A549 (cell line): ENCODE data around the gene BOK. TPM values are rescaled to one million over a fixed set of nuclear protein-coding genes. Genes with fewer than 3 reads are reported as not detected.

Source experiments
- ATAC-seq, 2 experiments: fragments of 200-7000 bp in 1 of 2; fragments of >200 bp in 1 of 2; cut with Nextera tagmentation in 1 of 2; cut with Tn5 transposase in 1 of 2; 3 replicates each; pipeline versions ENCODE4 v1.8.0 to v1.9.1; 2018 to 2020; ENCODE audit warnings: mild to moderate bottlenecking in 1 of 2, moderate library complexity in 1 of 2
- CTCF ChIA-PET: fragments of 300-600 bp; sonication (Branson Sonifier 250); formaldehyde crosslinking; extraction: SDS; loops from one replicate; lab custom pipeline; 2021; ENCODE audit warnings: antibody characterized with exemption, inconsistent platforms; lab: Yijun Ruan, JAX
- POLR2A ChIA-PET: fragments of 350-600 bp; formaldehyde crosslinking; extraction: SDS; loops from one replicate; lab custom pipeline; 2021; ENCODE audit warnings: antibody characterized with exemption, inconsistent platforms; lab: Yijun Ruan, JAX
- DNase-seq, 2 experiments: peaks; one replicate each; pipeline versions ENCODE4 v3.0.0 to v3.0.0-alpha.2; 2011 to 2016; ENCODE audit warnings: low read depth in 1 of 2, low spot score in 1 of 2
- FAIRE-seq: peaks from 2 replicates; lab custom pipeline; 2011; peaks lifted over from hg19 to GRCh38; lab: Jason Lieb, UNC
- H3K27ac ChIP-seq, 2 experiments: fragments of >200 bp; sonication (Bioruptor Twin); formaldehyde crosslinking; 3 replicates each; pipeline ENCODE4 v1.5.1; 2016 to 2017
- H3K4me1 ChIP-seq: fragments of >200 bp; sonication (Bioruptor Twin); formaldehyde crosslinking; 3 replicates; pipeline ENCODE4 v1.6.1; 2016
- H3K4me2 ChIP-seq: fragments of >200 bp; sonication (Bioruptor Twin); formaldehyde crosslinking; 3 replicates; pipeline ENCODE4 v1.6.1; 2016
- H3K4me3 ChIP-seq: fragments of >200 bp; sonication (Bioruptor Twin); formaldehyde crosslinking; 3 replicates; pipeline ENCODE4 v1.5.1; 2016
- H3K9me3 ChIP-seq: fragments of >200 bp; sonication (Bioruptor Twin); formaldehyde crosslinking; 3 replicates; pipeline ENCODE4 v1.6.1; 2016
- EHMT2 ChIP-seq: fragments of 200-600 bp; sonication (generic); IDR thresholded peaks from 2 replicates; pipeline ENCODE4 v1.6.1; 2016; ENCODE audit warnings: antibody characterized with exemption, low read depth, mild to moderate bottlenecking, moderate library complexity
- ESRRA ChIP-seq: fragments of 150-350 bp; IDR thresholded peaks from 2 replicates; pipeline ENCODE4 v1.6.1; 2014; ENCODE audit warnings: mild to moderate bottlenecking, low read length, borderline replicate concordance
- FOSB ChIP-seq: fragments of 250-450 bp; sonication (Bioruptor Pico); IDR thresholded peaks from 2 replicates; pipeline ENCODE4 v1.5.0; 2020; ENCODE audit warnings: mild to moderate bottlenecking, moderate library complexity
- GATA3 ChIP-seq: IDR thresholded peaks from 2 replicates; pipeline ENCODE4 v1.6.1; 2012; ENCODE audit warnings: borderline replicate concordance
- HEYL ChIP-seq: fragments of 250-450 bp; sonication (Bioruptor Pico); IDR thresholded peaks from 2 replicates; pipeline ENCODE4 v1.8.0; 2021; ENCODE audit warnings: mild to moderate bottlenecking, moderate library complexity
- HOXA7 ChIP-seq: fragments of 250-450 bp; sonication (Bioruptor Pico); IDR thresholded peaks from 2 replicates; pipeline ENCODE4 v1.5.0; 2020; ENCODE audit warnings: mild to moderate bottlenecking, moderate library complexity
- HOXB5 ChIP-seq: fragments of 250-450 bp; sonication (Bioruptor Pico); IDR thresholded peaks from 2 replicates; pipeline ENCODE4 v1.5.0; 2020; ENCODE audit warnings: mild to moderate bottlenecking, moderate library complexity
- KDM5A ChIP-seq: fragments of 200-600 bp; sonication (generic); IDR thresholded peaks from 2 replicates; pipeline ENCODE4 v1.6.1; 2016; ENCODE audit warnings: antibody characterized with exemption, mild to moderate bottlenecking
- MAZ ChIP-seq: fragments of 150-350 bp; IDR thresholded peaks from 2 replicates; pipeline ENCODE4 v1.6.1; 2014; ENCODE audit warnings: antibody characterized with exemption, low read depth, low read length, borderline replicate concordance
- NFE2L2 ChIP-seq: fragments of 150-350 bp; conservative IDR thresholded peaks from 2 replicates; pipeline ENCODE4 v1.6.1; 2014; ENCODE audit warnings: low read length
- PHF8 ChIP-seq: fragments of 200-600 bp; sonication (generic); IDR thresholded peaks from 2 replicates; pipeline ENCODE4 v1.6.1; 2016; ENCODE audit warnings: low read depth, mild to moderate bottlenecking, antibody characterized with exemption, moderate library complexity, borderline replicate concordance
- POLR2AphosphoS2 ChIP-seq: conservative IDR thresholded peaks from 2 replicates; pipeline ENCODE4 v1.6.1; 2012; ENCODE audit warnings: low read length, improper control_type of control experiment, inconsistent platforms
- RAD21 ChIP-seq, 2 experiments: fragments of >200 bp in 1 of 2; sonication (Bioruptor Twin) in 1 of 2; formaldehyde crosslinking in 1 of 2; IDR thresholded peaks in 1 of 2; conservative IDR thresholded peaks in 1 of 2; 2 replicates in 1 of 2; 3 replicates in 1 of 2; pipeline ENCODE4 v1.6.1; 2012 to 2018; ENCODE audit warnings: inconsistent platforms in 1 of 2
- RARB ChIP-seq: fragments of 250-450 bp; sonication (Bioruptor Pico); IDR thresholded peaks from 2 replicates; pipeline ENCODE4 v1.8.0; 2021; ENCODE audit warnings: mild to moderate bottlenecking, moderate library complexity
- SMC3 ChIP-seq: fragments of >200 bp; sonication (Bioruptor Twin); formaldehyde crosslinking; IDR thresholded peaks from 3 replicates; pipeline ENCODE4 v1.6.1; 2018; ENCODE audit warnings: inconsistent platforms
- ZFP36 ChIP-seq: fragments of 450-650 bp; IDR thresholded peaks from 2 replicates; pipeline ENCODE4 v1.6.1; 2014; ENCODE audit warnings: borderline replicate concordance; ENCODE audit not compliant: partially characterized antibody
- ZNF302 ChIP-seq: fragments of 250-450 bp; sonication (Bioruptor Pico); IDR thresholded peaks from 2 replicates; pipeline ENCODE4 v1.9.0; 2021; ENCODE audit warnings: inconsistent platforms, mild to moderate bottlenecking, moderate library complexity
- ZSCAN20 ChIP-seq: fragments of 250-450 bp; sonication (Bioruptor Pico); IDR thresholded peaks from 2 replicates; pipeline ENCODE4 v1.8.0; 2022; ENCODE audit warnings: mild to moderate bottlenecking, moderate library complexity
- WGBS: methylation state at CpG from one replicate; pipeline ENCODE4 v1.1.6; 2017; ENCODE audit errors: missing lambda C conversion rate; 5-methylcytosine and 5-hydroxymethylcytosine counted together
- polyA plus RNA-seq, 4 experiments: library from polyadenylated mRNA; depleted of rRNA in 3 of 4; stranded (reverse); fragments of >200 nt; fragmentation: RNase III in 1 of 4; extraction: RNeasy Plus Mini Kit Qiagen cat#74134 plus additional on column Dnase treatment in 1 of 4; gene quantifications; 2 replicates in 3 of 4; 3 replicates in 1 of 4; pipeline ENCODE4 v1.2.3, GENCODE V29; 2011 to 2017
- TF ChIP-seq, protein P1 (sequence below): IDR thresholded peaks from 2 replicates; pipeline ENCODE4 v1.6.1; 2012
- TF ChIP-seq, protein P2 (sequence below): IDR thresholded peaks from 2 replicates; pipeline ENCODE4 v1.6.1; 2012; ENCODE audit warnings: low read depth, borderline replicate concordance
- TF ChIP-seq, protein P3 (sequence below): fragments of 200-600 bp; sonication (generic); IDR thresholded peaks from 2 replicates; pipeline ENCODE4 v1.6.1; 2016; ENCODE audit warnings: antibody characterized with exemption, mild to moderate bottlenecking, moderate library complexity

BOK gene
- polyA plus RNA-seq, 2 of the 4 experiments (the other 2 are of a cell fraction): 5.0 to 12.6 TPM

DNA sequence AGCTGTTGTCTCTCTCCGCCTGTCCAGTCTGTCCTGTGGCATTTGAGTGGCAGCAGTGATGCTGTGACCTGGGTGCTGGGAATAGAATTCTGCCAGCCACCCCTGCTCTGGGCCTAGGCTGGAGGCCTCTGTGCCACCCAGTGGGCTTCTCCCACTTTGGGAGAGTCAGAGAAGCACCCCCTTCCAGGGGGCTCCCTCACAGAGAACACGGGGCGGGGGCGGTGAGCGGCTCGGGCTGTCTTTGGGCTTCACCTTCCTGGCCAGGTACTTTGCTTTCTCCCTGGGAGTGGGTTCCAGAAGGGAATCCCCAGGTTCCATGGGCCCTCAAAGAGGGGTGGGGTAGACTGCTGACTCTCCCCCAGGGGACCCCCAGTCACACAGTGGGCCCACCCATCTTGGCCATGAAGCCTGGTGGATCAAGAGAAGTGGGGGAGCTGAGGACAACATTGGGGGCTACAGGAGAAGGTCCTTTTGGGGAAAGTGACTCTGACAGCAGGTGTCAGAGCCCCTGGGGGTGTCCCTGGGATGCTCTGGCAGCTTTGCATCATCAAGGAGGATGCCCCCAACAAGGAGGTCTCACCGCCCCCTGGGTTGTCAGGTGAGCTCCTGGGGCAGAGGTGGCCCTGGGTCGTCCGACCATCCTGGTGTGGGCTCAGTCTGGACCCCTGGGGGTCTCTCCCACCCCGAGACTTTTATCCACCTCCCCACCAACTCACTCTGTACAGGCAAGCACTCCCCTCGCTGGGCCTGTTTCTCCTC lies 18.8 kb upstream of the BOK start:
- Histone ChIP-seq H3K4me1 (peaks cover 7% of the 10 kb centered on the region; the same call in 2 of the 3 replicates), H3K9me3 (no peaks in the 10 kb centered on the region), H3K27ac (no peak overlapping the region), H3K4me3 (no peak overlapping the region), H3K4me2 (no peak overlapping the region)
- WGBS: 91% methylated on average over 8 of the region's 11 CpGs
- ChIA-PET POLR2A (no interaction called here), CTCF (interaction anchor here (0.7 kb wide), 1 partner anchor 58 kb away, joined by 3 read pairs; no protein-coding TSS in a partner anchor)
- no peak for TF ChIP-seq SMC3
- TF ChIP-seq GATA3: no peak
- TF ChIP-seq ZNF302 (CRISPR knock-in tag): no peak
- TF ChIP-seq FOSB (CRISPR knock-in tag): no peak
- no peak for TF ChIP-seq HEYL (CRISPR knock-in tag)
- no peak for TF ChIP-seq KDM5A
- TF ChIP-seq ESRRA: no peak
- no peak for TF ChIP-seq ZSCAN20 (CRISPR knock-in tag)
- no peak for TF ChIP-seq MAZ
- TF ChIP-seq, protein P1, sequence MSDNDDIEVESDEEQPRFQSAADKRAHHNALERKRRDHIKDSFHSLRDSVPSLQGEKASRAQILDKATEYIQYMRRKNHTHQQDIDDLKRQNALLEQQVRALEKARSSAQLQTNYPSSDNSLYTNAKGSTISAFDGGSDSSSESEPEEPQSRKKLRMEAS: no peak
- no peak for ATAC-seq
- no peak for FAIRE-seq
- no peak for DNase-seq

DNA sequence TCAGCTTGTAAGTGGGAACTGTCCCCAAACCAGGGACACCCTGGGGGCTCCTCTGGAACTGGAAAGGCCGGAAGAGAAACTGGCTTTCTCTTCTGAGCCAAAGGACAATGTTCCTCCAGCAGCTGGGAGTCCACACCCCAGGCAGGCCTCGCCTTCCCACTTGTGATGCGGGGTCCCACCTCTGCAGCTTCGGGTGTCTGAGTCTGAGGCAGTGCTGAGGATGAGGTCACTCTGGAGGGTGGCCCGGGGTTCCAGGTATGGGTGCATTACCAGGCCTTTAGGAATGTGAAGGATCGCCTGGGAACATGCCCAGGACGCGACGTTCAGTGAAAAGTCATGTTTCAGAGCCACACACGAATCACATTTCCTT lies 18.2 kb upstream of the BOK start:
- no peak overlapping the region for H3K27ac ChIP-seq
- ATAC-seq (no peak), FAIRE-seq (no peak), DNase-seq (no peak)
- peak overlapping the region; percentile 81 for H3K4me2 ChIP-seq
- peak overlapping the region; percentile 44 for H3K4me3 ChIP-seq
- POLR2A ChIA-PET: no interaction called here
- WGBS: 73% methylated on average over 7 of the region's 10 CpGs
- CTCF ChIA-PET: no interaction called here
- peaks cover 7% of the 10 kb centered on the region; the same call in 2 of the 3 replicates for H3K4me1 ChIP-seq
- H3K9me3 ChIP-seq: no peaks in the 10 kb centered on the region
- TF ChIP-seq HOXA7 (CRISPR knock-in tag): no peak

DNA sequence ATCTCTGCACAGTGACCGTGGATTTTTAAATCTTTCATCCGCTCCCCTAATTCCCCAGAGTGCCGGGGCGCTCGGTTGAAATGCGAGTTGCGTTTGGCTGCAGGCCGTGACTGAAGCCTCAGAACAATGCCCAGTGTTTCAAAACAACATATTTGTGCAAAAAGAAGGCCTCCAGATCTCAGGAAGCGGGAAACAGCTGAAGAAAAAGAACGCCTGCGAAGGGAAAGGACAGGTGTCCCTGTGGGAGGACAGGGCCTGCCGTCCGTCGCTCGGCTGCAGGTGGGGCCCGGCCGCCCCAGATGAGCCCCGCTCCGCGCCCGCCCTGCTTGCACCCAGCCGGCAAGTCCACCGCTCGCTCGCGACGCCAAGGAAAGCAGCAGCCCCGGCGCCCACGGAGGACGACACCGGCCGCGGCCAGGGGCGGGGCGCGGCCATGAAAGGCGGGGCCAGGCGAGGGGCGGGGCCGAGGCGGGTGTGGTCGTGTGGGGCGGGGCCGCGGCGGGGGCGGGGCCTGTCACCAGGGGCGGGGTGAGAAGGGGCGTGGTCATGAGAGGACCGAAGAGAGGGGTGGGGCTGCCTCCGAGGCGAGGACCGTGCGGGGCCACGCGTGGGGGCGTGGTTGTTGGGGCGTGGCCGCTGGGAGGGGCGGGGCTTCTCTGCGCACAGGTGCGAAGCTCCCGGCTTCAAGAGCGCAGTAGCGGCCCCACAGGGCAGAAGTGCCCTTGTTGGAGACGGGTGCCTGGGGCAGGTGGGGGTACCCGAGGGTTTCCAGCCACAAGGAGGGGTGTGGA lies 17.6 kb upstream of the BOK start:
- no peaks in the 10 kb centered on the region for H3K9me3 ChIP-seq
- H3K4me3 ChIP-seq: peak overlapping the region; percentile 44
- FAIRE-seq: no peak
- ATAC-seq: peak; percentile 54 to 77; a peak in 5 of 6 replicates
- TF ChIP-seq, protein P2, sequence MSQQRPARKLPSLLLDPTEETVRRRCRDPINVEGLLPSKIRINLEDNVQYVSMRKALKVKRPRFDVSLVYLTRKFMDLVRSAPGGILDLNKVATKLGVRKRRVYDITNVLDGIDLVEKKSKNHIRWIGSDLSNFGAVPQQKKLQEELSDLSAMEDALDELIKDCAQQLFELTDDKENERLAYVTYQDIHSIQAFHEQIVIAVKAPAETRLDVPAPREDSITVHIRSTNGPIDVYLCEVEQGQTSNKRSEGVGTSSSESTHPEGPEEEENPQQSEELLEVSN: peak; percentile 72
- no peak for TF ChIP-seq ESRRA
- TF ChIP-seq, protein P1: peak; percentile 72
- ChIA-PET CTCF (no interaction called here), POLR2A (no interaction called here)
- peaks cover 7% of the 10 kb centered on the region; the same call in 2 of the 3 replicates for H3K4me1 ChIP-seq
- peak; percentile 50 to 80 for DNase-seq
- H3K4me2 ChIP-seq: peak overlapping the region; percentile 81
- WGBS: 74% methylated on average over 17 of the region's 68 CpGs
- peak overlapping the region; percentile 38 to 50; a peak in 4 of 6 replicates for H3K27ac ChIP-seq

DNA sequence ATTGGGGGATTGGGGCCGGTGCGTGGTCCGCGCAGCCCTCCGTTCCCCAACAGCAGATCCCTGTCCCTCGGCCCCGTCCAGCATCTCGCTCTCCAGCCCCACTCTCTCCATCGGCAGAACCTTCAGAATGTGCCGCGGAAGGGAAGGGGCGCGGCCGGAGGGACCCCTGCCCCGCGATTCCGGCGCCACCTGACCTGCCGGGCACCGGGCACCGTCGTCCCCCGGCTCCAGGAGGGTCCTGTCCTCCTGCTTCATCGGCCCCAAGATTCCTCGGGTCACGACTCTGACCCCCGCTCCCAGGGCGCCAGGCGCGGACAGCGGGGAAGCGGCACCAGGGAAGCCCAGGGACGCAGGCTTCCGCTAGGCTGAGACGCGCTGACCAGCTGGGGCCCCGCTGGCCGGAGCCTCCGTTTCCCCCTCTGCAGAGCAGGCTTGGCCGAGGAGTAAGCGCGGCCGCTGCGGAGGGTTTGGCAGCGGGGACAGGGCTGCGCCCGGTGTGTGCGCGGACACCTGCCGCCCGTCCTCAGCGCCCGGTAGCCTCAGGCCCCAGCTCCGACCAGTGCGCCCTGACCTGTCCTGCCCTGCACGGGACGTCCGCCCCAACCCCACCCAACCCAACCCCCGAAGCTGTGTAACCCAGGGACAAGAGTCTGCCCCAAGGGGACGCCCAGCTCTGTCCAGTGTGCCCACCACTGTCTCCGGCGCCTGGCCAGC lies 16.8 kb upstream of the BOK start:
- Histone ChIP-seq H3K4me3 (peak overlapping the region; percentile 44; the same call in 2 of the 3 replicates), H3K27ac (peak overlapping the region in 1 of 2 experiments; percentile 38; a peak in 1 of 6 replicates), H3K9me3 (no peaks in the 10 kb centered on the region), H3K4me2 (peak overlapping the region; percentile 81), H3K4me1 (peaks cover 9% of the 10 kb centered on the region)
- FAIRE-seq (no peak), ATAC-seq (peak; percentile 8 to 42; a peak in 4 of 6 replicates), DNase-seq (no peak)
- WGBS: 70% methylated on average over 4 of the region's 62 CpGs
- POLR2A ChIA-PET: no interaction called here
- CTCF ChIA-PET: interaction anchor here (1.1 kb wide), 1 partner anchor 9 kb away, joined by 3 read pairs; no protein-coding TSS in a partner anchor
- TF ChIP-seq, protein P3, sequence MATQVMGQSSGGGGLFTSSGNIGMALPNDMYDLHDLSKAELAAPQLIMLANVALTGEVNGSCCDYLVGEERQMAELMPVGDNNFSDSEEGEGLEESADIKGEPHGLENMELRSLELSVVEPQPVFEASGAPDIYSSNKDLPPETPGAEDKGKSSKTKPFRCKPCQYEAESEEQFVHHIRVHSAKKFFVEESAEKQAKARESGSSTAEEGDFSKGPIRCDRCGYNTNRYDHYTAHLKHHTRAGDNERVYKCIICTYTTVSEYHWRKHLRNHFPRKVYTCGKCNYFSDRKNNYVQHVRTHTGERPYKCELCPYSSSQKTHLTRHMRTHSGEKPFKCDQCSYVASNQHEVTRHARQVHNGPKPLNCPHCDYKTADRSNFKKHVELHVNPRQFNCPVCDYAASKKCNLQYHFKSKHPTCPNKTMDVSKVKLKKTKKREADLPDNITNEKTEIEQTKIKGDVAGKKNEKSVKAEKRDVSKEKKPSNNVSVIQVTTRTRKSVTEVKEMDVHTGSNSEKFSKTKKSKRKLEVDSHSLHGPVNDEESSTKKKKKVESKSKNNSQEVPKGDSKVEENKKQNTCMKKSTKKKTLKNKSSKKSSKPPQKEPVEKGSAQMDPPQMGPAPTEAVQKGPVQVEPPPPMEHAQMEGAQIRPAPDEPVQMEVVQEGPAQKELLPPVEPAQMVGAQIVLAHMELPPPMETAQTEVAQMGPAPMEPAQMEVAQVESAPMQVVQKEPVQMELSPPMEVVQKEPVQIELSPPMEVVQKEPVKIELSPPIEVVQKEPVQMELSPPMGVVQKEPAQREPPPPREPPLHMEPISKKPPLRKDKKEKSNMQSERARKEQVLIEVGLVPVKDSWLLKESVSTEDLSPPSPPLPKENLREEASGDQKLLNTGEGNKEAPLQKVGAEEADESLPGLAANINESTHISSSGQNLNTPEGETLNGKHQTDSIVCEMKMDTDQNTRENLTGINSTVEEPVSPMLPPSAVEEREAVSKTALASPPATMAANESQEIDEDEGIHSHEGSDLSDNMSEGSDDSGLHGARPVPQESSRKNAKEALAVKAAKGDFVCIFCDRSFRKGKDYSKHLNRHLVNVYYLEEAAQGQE: no peak
- TF ChIP-seq PHF8 (no peak), POLR2AphosphoS2 (no peak), RARB (CRISPR knock-in tag) (no peak), RAD21 (conservative IDR thresholded peaks at IDR 0.05 in 1 of 2, IDR thresholded peaks at IDR 0.05 in 1 of 2) (no peak), HOXB5 (CRISPR knock-in tag) (no peak), NFE2L2 (no peak), ZFP36 (no peak), EHMT2 (no peak)
- TF ChIP-seq, protein P1: no peak
